GM23248 (cell line): ENCODE data around the gene MEX3B.

Experiments used
- EZH2 ChIP-seq: fragments of 200-600 bp; sonication (generic); IDR thresholded peaks from 2 replicates; pipeline ENCODE4 v1.6.1; 2018; ENCODE audit warnings: antibody characterized with exemption, mild to moderate bottlenecking; ENCODE audit not compliant: insufficient read depth, poor library complexity, severe bottlenecking
- EZH2phosphoT487 ChIP-seq: fragments of 200-600 bp; sonication (generic); IDR thresholded peaks from 2 replicates; pipeline ENCODE4 v1.6.1; 2018; ENCODE audit warnings: antibody characterized with exemption, moderate library complexity, mild to moderate bottlenecking, low read depth; ENCODE audit not compliant: insufficient read depth

- TF ChIP-seq EZH2: no peak
- TF ChIP-seq EZH2phosphoT487: no peak
Observed at GRCh38 chr15:82046666-82047452, 1.0 kb upstream of the MEX3B start.
